Peyer's patch (tissue), 4 donors: ENCODE results near the gene MCTP2.

Experiments
- CTCF ChIP-seq, 6 experiments: fragments of 450-650 bp in 4 of 6; fragments of 200-600 bp in 2 of 6; sonication (generic) in 1 of 6; IDR thresholded peaks; one replicate each; pipeline ENCODE4 v1.5.1; 2017 to 2019; ENCODE audit warnings: antibody characterized with exemption in 6 of 6, mild to moderate bottlenecking in 3 of 6, moderate library complexity in 1 of 6
- POLR2A ChIP-seq, 2 donors: fragments of 450-650 bp; IDR thresholded peaks; one replicate each; pipeline ENCODE4 v1.5.1; 2017; ENCODE audit warnings: antibody characterized with exemption in 2 of 2, mild to moderate bottlenecking in 2 of 2, moderate library complexity in 2 of 2

- TF ChIP-seq CTCF (IDR thresholded peaks at IDR 0.05) (no peak), POLR2A (IDR thresholded peaks at IDR 0.05) (no peak)
Measured at GRCh38 chr15:94478763-94479162, 247.4 kb downstream of the MCTP2 start.
